Measurements from ENCODE around the gene EXOC4.

- TF ChIP-seq, protein P1, sequence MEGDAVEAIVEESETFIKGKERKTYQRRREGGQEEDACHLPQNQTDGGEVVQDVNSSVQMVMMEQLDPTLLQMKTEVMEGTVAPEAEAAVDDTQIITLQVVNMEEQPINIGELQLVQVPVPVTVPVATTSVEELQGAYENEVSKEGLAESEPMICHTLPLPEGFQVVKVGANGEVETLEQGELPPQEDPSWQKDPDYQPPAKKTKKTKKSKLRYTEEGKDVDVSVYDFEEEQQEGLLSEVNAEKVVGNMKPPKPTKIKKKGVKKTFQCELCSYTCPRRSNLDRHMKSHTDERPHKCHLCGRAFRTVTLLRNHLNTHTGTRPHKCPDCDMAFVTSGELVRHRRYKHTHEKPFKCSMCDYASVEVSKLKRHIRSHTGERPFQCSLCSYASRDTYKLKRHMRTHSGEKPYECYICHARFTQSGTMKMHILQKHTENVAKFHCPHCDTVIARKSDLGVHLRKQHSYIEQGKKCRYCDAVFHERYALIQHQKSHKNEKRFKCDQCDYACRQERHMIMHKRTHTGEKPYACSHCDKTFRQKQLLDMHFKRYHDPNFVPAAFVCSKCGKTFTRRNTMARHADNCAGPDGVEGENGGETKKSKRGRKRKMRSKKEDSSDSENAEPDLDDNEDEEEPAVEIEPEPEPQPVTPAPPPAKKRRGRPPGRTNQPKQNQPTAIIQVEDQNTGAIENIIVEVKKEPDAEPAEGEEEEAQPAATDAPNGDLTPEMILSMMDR (tag by site-specific recombination; IDR thresholded peaks at IDR 0.05): no peak
- no peak for TF ChIP-seq ZNF639 (tag by site-specific recombination; IDR thresholded peaks at IDR 0.05)
- peak; percentile 81 for TF ChIP-seq ZNF121 (tag by site-specific recombination; IDR thresholded peaks at IDR 0.05)
- no peak for TF ChIP-seq ZFP69B (tag by site-specific recombination; IDR thresholded peaks at IDR 0.05)
- no peak for TF ChIP-seq ZNF488 (tag by site-specific recombination; IDR thresholded peaks at IDR 0.05)
- TF ChIP-seq, protein P2, sequence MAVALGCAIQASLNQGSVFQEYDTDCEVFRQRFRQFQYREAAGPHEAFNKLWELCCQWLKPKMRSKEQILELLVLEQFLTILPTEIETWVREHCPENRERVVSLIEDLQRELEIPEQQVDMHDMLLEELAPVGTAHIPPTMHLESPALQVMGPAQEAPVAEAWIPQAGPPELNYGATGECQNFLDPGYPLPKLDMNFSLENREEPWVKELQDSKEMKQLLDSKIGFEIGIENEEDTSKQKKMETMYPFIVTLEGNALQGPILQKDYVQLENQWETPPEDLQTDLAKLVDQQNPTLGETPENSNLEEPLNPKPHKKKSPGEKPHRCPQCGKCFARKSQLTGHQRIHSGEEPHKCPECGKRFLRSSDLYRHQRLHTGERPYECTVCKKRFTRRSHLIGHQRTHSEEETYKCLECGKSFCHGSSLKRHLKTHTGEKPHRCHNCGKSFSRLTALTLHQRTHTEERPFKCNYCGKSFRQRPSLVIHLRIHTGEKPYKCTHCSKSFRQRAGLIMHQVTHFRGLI (tag by site-specific recombination; IDR thresholded peaks at IDR 0.05): no peak
- no peak for TF ChIP-seq ZNF146 (tag by site-specific recombination; IDR thresholded peaks at IDR 0.05)
- TF ChIP-seq ZNF133 (tag by site-specific recombination; IDR thresholded peaks at IDR 0.05): no peak
- no peak for TF ChIP-seq ZNF391 (tag by site-specific recombination; IDR thresholded peaks at IDR 0.05; ENCODE audit: borderline replicate concordance, low read depth)
Observed at GRCh38 chr7:133237545-133237944, 15.3 kb upstream of the EXOC4 start.
